ENCODE data around the gene CDC40. TPM values are rescaled to one million over a fixed set of nuclear protein-coding genes. Genes with fewer than 3 reads are reported as not detected.

CDC40 gene
- total RNA-seq, 2 experiments from 2014 or later = 25.5 to 26.0 TPM

GRCh38 chr6:110198561-110198960, 18.3 kb downstream of the CDC40 start:
- Mint-ChIP-seq H3K36me3 (ENCODE audit: low read depth) (peaks cover 16% of the 10 kb centered on the region), H3K9me3 (no peaks in the 10 kb centered on the region), H3K4me1 (ENCODE audit: low read depth) (peaks cover 27% of the 10 kb centered on the region), H3K27ac (no peak overlapping the region), H3K4me3 (no peak overlapping the region), H3K27me3 (no peaks in the 10 kb centered on the region)
- ChIA-PET POLR2A (interaction anchor here (1.1 to 1.4 kb wide), 2 partner anchors 8 to 10 kb away, joined by 3 to 4 read pairs; no protein-coding TSS in a partner anchor), CTCF (no interaction called here)
- no peak for TF ChIP-seq CTCF (IDR thresholded peaks at IDR 0.05)
- no peak for DNase-seq
- ATAC-seq = no peak
- intact Hi-C loops (cut with micrococcal nuclease) = no loop called here

DNA sequence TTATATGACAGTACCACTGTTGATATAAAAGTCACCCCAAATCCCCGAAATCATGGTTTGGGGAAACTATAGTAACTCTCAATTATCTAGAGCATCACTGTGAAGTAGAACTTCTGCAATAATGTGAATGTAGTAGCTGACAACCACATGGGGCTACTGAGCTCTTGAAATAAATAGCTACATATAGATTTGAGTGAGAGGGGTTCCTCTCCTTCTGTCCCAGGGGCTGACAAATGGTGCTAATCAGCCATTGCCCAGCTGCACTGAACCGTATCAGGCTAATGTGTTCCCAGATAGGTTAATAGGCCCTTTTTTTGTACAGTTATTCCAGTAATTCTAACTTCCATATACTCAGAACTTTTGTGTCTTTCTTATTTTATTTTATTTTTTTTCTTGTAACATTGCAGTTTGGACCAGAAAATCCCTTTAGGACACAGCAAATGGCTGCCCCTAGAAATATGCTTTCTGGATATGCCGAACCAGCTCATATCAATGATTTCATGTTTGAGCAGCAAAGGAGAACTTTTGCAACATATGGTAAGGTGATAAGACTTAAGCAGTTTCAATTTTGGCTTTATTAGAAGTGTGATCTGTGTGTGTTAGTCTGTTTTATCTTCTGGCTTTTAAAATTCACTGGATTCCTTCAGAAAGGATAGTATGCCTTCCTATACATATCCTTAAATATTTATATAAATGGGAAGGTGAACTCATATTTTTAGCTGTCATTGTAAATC, 21.1 kb downstream of the CDC40 start:
- CTCF ChIA-PET = no interaction called here

DNA sequence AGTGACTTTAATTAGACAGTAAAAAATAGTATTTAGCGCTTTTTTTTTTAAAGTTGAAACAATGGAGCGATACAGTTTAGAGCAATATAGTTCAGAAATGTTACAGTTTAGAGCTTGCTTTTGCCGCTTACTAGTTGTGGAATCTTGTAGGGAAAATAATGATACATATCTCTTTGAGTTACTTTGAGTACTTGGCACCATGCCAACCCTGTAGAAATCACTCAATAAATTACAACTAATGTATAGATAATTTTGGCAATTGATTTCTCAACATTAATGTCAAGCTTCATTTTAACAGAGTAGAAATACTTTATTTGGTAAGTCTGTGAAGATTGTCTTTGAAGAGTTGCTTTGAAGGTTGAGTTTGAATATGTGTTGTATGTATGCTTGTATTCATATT, 27.4 kb downstream of the CDC40 start:
- no peaks in the 10 kb centered on the region for H3K9me3 Mint-ChIP-seq
- no peak for DNase-seq
- ChIA-PET POLR2A (interaction anchor here (1.3 kb wide), 1 partner anchor 28 kb away, joined by 3 read pairs; no protein-coding TSS in a partner anchor), CTCF (interaction anchor here (0.8 to 1.1 kb wide), 3 partner anchors 9 to 182 kb away, joined by 3 read pairs; no protein-coding TSS in a partner anchor)
- ATAC-seq = no peak
- intact Hi-C loops (cut with micrococcal nuclease) = no loop called here
- H3K27me3 Mint-ChIP-seq = no peaks in the 10 kb centered on the region
- peaks cover 2% of the 10 kb centered on the region for H3K4me1 Mint-ChIP-seq (ENCODE audit: low read depth)
- no peak for TF ChIP-seq CTCF (IDR thresholded peaks at IDR 0.05)
- H3K36me3 Mint-ChIP-seq (ENCODE audit: low read depth) = peaks cover 19% of the 10 kb centered on the region
- no peak overlapping the region for H3K4me3 Mint-ChIP-seq
- H3K27ac Mint-ChIP-seq = no peak overlapping the region

More for the DNA sequence above, 21.1 kb downstream of the CDC40 start:
- TF ChIP-seq CTCF (IDR thresholded peaks at IDR 0.05) = no peak
- Mint-ChIP-seq H3K4me3 (no peak overlapping the region), H3K36me3 (ENCODE audit: low read depth) (peaks cover 8% of the 10 kb centered on the region), H3K27me3 (no peaks in the 10 kb centered on the region), H3K4me1 (ENCODE audit: low read depth) (peaks cover 18% of the 10 kb centered on the region), H3K27ac (no peak overlapping the region), H3K9me3 (no peaks in the 10 kb centered on the region)
- intact Hi-C loops (cut with micrococcal nuclease) = no loop called here
- POLR2A ChIA-PET = no interaction called here
- ATAC-seq = no peak
- DNase-seq = no peak

DNA sequence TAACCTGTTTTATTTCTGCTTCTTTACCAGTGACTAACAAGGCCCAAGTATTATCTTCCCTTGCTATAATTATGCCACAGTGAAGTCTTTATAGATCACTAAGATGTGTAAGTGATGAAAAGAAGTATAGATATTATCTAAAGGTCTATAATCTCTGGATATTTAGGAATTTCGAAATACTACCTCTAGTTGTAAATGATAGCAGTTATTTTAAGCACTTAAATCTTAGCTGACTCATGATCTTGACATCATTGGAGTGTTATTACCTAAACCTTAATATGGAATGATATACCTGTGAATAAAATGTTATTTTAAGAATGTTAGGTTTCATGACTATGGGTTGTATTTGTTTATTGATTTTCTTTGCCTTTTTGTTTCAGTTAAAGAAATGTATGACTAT, 31.5 kb downstream of the CDC40 start:
- Mint-ChIP-seq H3K9me3 (no peaks in the 10 kb centered on the region), H3K27me3 (no peaks in the 10 kb centered on the region), H3K27ac (no peak overlapping the region), H3K4me3 (no peak overlapping the region), H3K4me1 (ENCODE audit: low read depth) (peaks cover 2% of the 10 kb centered on the region), H3K36me3 (ENCODE audit: low read depth) (peaks cover 36% of the 10 kb centered on the region)
- CTCF ChIA-PET = no interaction called here
- intact Hi-C loops (cut with micrococcal nuclease) = no loop called here
- DNase-seq = no peak
- POLR2A ChIA-PET = no interaction called here
- TF ChIP-seq CTCF (IDR thresholded peaks at IDR 0.05) = no peak
- ATAC-seq = no peak

DNA sequence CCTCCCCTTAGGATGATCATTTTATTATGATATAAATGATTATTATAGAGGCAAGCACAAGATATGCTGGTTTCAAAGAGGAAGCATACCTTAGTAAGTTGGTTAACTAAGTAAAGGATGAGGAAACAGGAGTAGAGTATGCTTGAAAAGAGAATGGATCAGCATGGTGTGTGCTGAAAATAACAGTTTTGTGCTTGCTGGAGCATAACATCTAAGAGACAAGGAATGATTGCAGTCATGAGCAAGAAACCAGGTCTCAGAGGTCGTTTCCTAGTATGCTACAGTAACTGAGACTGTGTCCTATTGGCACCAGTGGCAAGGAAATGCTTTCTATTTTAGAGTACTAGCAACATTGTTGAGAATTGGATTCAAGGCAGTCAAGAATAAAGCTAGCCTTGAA, 34.1 kb downstream of the CDC40 start:
- ATAC-seq (no peak), DNase-seq (no peak)
- H3K36me3 Mint-ChIP-seq (ENCODE audit: low read depth) = peaks cover 34% of the 10 kb centered on the region
- peaks cover 8% of the 10 kb centered on the region for H3K4me1 Mint-ChIP-seq (ENCODE audit: low read depth)
- no peak overlapping the region for H3K4me3 Mint-ChIP-seq
- TF ChIP-seq CTCF (IDR thresholded peaks at IDR 0.05) = no peak
- intact Hi-C loops (cut with micrococcal nuclease) = no loop called here
- H3K9me3 Mint-ChIP-seq = no peaks in the 10 kb centered on the region
- ChIA-PET POLR2A (no interaction called here), CTCF (no interaction called here)
- no peaks in the 10 kb centered on the region for H3K27me3 Mint-ChIP-seq
- no peak overlapping the region for H3K27ac Mint-ChIP-seq

All from activated CD8-positive, alpha-beta T cell treated with anti-CD3 and anti-CD28 coated beads for 36 hours (primary cell).